GM19324 (cell line): Measurements from ENCODE around the gene TOMM40L.

ENCODE experiments used
- ATAC-seq: cut with Tn5 transposase; IDR thresholded peaks from one replicate; pipeline ENCODE4 v1.9.1; 2021; ENCODE audit warnings: mild to moderate bottlenecking, moderate library complexity; ENCODE audit not compliant: unreplicated experiment, low FRiP score

TOMM40L gene

DNA sequence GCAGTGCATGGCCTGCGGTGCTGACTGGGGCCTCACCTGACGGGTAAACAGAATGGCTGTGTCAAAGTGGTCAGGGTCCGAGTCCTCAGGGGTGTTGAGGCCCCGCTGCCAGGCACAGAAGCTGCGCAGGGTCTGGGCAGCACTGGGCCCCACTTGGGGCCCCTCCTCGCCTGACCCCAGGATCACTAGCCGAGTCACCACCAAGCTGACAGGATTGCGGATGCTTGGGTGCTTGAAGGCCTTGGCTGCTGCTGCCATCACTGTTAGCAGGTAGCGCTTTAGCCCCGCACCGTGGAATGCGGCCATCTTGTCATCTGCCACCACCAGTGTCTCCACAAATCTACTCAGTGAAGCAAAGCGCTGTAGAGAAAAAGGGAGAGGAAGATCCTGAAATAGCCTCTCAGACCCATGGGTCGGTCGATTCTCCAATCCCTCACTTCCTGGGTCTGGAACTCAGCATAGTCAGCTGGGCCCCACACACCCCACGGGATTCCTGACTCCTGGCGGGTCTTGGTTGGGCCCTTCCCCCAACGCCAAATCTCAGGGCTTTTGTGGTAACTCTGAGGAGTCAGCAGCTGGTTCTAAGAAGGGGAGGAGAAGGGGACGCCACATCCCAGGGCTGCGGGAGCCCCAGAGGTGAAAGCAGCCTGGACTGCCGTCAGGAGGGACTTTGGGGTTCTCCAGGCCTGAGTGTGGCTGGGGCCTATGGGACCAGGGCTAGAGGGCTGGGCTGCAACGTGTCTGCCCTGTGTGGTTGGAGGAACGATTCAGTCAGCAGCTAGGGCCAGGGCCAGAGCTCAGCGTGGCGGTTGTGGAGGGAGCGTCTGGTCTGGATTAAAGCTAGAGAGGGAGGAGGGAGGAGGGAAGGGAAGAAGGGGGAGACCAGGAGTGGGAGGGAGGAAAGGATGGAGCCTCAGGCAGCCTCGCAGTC lies 29.1 kb upstream of the TOMM40L start:
- ATAC-seq = no peak

DNA sequence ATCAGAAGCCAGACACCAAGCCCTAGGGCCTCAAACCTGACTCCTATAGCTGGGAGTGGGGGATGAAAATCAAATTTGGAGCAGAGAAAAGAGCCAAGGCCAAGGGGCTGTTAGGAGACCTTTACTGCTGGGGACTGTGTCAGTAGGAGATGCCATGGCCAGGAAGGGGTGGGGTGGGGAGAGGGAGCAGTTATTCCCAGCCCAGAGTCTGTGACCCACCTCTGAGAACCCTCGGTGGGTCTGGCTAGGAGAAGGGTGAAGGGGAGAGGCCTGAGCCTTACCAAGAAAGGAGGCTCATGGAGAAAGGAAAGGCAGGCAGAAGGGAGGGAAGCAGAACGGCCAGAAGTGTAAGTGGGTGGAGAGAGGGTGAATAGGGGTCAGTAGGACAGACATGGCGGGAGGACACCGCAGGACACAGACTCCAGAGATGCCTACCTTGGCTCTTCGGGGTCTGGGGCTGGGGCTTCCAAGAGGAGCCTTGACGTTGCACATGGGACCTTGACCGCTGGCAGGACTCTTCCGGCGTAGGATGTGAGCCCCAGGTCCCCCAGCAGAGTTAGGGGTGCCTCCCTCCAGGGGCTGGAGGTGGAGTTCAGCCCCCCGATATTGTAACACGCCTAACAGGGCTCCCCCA lies 28.2 kb upstream of the TOMM40L start:
- no peak for ATAC-seq

DNA sequence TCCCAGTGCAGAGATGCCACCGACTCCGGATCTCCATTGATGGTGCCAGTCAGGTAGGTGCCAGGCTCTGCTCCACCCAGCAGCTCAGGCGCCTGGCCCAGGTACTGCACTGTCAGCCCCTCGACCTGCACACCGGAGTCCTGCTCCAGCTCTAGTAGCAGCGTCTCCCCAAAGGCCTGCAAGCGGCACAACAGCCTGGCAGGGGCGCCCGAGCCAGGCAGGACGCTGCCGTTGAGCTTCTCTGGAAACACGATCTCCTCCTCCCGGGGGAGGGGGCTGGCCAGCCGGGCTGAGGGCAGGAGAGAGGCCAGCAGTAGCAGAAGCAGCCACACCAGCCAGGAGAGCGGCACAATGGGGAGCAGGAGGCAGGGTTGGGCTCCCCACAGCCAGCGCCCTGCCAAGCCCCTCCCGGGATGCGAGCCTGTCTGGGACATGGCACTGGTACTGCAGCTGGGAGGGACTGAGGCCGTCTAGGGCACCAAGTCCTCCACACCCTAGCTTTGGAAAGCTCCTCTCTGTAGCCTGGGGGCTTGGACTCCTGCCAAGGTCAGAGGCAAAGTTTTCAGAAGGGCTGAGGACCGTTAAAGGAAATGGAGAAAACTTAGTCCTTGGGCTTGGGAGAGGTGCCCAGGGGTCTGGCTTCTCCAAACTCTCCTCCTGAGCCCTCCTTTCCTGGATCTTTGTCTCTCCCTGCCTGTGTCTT lies 27.5 kb upstream of the TOMM40L start:
- no peak for ATAC-seq

GRCh38 chr1:161198897-161199431 lies 26.9 kb upstream of the TOMM40L start, which contains the start of gene ADAMTS4:
TSS of gene ADAMTS4 (minus strand) at chr1:161199054. CDS start at chr1:161198627, 427 bp downstream.
- ATAC-seq = no peak

DNA sequence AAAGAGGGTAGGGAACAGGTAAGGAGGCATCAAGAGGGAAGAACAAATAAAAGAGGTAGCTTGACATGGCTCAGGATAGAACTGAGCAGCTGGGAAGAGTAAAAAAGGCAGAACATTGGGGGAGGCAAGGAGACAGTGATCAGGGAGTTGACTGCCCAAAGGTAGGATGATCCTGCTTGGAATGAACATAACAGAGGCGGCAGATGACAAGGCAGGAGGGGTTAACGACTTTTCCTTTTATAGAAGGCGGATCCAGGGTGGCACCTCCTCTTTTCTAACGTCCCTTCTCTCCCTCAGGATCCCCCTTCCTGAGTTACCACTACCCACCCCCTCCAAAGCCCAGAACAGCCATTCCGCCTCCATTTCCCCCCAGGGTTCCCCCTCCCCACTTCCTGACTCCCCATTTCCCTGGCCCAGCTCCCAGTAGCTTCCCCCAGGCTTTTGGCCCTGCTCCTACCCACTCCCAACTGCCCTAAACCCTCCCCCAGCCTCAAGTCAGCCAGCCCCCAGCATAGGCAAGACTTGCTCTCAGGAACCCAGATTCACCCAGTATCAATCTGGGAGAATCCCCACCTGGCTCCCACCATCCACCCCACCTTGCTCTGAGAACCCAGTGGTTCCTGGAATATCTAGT lies 26.2 kb upstream of the TOMM40L start:
- ATAC-seq = no peak

DNA sequence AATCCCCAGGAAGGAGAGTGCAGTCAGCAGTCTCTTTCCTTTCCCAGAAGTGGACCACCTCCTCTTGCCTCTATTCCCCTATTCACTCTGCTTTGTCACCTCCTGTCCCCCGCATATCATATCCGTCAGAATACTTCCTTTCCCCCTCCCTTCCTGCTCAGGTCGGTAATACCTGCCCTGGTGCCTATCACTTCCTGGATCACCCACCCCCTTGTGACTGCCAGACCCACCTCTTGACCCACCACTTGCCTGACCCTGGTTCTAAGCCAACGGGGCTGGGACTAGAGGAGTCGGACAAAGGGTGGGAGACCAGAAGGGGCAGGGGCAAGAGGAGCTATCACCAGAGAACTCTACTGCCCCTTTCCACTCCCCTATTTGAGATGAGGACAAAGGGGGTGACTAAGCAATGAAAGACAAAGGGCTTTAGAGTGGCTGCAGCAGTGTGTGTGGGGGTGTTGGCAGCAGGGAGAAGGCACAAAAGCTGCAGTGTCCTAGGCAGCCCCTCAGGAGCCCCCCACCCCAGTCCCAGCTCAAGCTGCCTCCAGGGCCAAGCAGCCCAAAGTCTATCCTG lies 25.4 kb upstream of the TOMM40L start:
- ATAC-seq = no peak

GRCh38 chr1:161200992-161201835 lies 24.6 kb upstream of the TOMM40L start:
- ATAC-seq = no peak

DNA sequence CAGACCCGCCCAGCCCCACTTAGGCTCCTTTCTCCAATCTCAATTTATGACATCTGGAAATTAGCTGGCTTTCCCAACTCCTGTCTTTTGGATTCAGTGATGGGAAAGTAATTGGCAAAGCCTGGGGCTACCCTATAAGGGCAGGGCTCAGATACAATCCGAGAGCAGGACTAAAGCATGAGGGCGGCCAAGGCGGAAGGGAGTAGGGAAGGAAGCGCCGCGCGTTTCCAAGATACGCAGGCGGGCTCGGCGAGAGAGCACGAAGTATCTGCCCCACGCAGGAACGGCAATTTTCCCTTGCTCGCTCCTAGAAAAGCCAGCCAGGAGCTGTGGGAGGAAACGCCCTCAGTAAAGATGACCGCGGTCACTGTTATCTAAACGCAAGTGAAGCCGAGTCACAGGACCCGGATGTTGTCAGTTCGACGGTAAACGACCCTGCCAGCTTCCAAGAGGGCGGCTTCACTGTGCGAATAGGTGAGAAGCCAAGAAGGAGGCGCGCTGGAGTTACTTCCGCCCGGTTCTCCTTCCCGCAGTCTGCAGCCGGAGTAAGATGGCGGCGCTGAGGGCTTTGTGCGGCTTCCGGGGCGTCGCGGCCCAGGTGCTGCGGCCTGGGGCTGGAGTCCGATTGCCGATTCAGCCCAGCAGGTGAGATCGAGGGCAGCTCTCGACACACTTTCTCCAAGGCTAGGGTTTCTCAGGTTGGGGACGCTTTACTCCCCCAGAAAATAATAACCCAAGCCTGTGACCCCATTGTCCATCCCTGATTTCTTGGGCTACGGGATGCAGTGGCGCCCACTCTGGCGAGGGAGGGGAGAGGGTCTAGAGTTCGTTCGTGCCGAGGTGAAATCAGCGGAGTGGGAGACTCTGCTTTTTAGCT lies 23.8 kb upstream of the TOMM40L start, which contains the start of gene NDUFS2:
Gene NDUFS2, plus strand, starts transcription at position 532 of the 877 bp plus-strand sequence. Its CDS starts 19 bp downstream, at position 551.
- peak; percentile 90 for ATAC-seq

GRCh38 chr1:161206411-161207140 lies 19.3 kb upstream of the TOMM40L start:
- ATAC-seq = no peak

- ATAC-seq = no peak
These were observed 18.7 kb upstream of the TOMM40L start for GRCh38 chr1:161207173-161207572.

GRCh38 chr1:161209790-161210409 lies 16.0 kb upstream of the TOMM40L start:
- ATAC-seq = no peak

GRCh38 chr1:161214369-161214768 lies 11.5 kb upstream of the TOMM40L start:
- ATAC-seq = no peak

- no peak for ATAC-seq
These were observed 10.8 kb upstream of the TOMM40L start, which contains the start of gene FCER1G for GRCh38 chr1:161215076-161215475. TSS of gene FCER1G (plus strand) at chr1:161215295. CDS start at chr1:161215322, 27 bp downstream.

DNA sequence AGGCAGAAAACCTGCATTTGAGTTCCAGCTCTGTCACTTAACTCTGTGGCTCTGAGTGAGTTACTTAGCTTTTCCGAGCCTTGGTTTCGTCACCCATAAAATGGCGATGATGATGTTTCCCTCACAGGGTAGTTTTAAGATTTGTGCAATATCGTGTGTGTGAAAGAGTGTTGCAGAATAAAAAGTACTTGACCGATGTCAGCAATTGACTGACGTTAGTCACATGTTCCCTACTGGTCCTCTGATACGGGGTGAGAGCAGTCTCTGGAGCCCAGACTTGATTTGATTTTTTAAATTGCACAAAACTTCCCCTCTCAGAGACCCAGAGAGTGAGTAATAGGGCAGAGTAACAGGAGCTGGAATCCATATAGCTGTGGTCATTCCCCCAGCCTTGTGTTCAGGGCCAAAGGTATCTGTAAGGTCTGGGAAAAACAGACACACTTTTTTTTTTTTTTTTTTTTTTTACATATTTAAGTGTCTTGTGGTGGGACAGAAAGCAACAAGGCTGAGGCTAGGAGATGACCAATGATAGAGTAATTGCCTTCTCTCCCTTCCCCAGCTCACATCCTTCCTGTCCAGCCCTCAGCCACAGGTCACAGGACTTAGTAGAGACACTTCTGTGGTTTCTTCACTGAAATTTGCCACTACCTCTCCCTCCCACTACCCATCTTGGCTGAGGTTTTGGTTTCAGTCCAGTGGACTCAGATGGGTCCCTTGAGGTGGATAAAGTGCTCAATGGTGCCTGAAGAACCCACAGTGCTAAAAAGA lies 8.7 kb upstream of the TOMM40L start:
- ATAC-seq = peak; percentile 74

DNA sequence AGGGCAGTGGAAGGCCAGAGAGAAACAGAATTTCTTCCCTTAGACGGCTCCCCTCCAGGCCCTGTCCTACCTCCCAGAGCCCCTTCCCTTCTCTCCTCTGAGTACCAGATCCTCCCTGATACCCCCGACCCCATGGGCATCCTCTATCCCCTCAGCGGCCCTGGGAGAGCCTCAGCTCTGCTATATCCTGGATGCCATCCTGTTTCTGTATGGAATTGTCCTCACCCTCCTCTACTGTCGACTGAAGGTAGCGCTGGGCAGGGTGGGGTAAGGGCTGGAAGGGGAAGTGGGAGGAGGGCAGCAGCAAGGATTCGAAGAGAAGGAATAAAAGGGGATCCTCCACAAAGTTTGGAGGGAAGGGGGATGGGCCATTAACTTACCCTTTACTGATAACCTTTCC lies 8.0 kb upstream of the TOMM40L start:
- ATAC-seq = no peak
